IPS-15b (cell line): ENCODE results near the gene ARRDC5.
"Not testable (repeated sequence)": the region's sequence is repeated elsewhere in the genome, so short reads cannot be mapped to it uniquely, and the experiment has no call there.

ENCODE experiments used
- H3K27me3 ChIP-seq: one replicate; pipeline ENCODE4 v1.6.1; 2013; ENCODE audit warnings: low read length; ENCODE audit not compliant: control insufficient read depth, insufficient read depth
- H3K36me3 ChIP-seq: one replicate; pipeline ENCODE4 v1.6.1; 2013; ENCODE audit warnings: low read length; ENCODE audit not compliant: control insufficient read depth, insufficient read depth
- H3K4me1 ChIP-seq: one replicate; pipeline ENCODE4 v1.6.1; 2013; ENCODE audit warnings: mild to moderate bottlenecking, low read length; ENCODE audit not compliant: control insufficient read depth, insufficient read depth
- H3K4me3 ChIP-seq: one replicate; pipeline ENCODE4 v1.5.1; 2013; ENCODE audit warnings: low read depth, low read length
- H3K9ac ChIP-seq: one replicate; pipeline ENCODE4 v1.6.1; 2013; ENCODE audit warnings: low read depth, mild to moderate bottlenecking, low read length
- H3K9me3 ChIP-seq: one replicate; pipeline ENCODE4 v1.6.1; 2013; ENCODE audit warnings: mild to moderate bottlenecking, low read length; ENCODE audit not compliant: control insufficient read depth, insufficient read depth

Gene ARRDC5

GRCh38 chr19:4902796-4903195 lies at the start of gene ARRDC5:
TSS of gene ARRDC5 (minus strand) at chr19:4902896. CDS start at chr19:4902825, 71 bp downstream.
- H3K4me1 ChIP-seq: no peaks in the 10 kb centered on the region
- H3K9ac ChIP-seq: no peak within 1 kb of the TSS

GRCh38 chr19:4951656-4952055 lies 49.0 kb upstream of the ARRDC5 start:
- H3K36me3 ChIP-seq: peaks cover 45% of the 10 kb centered on the region
- H3K27me3 ChIP-seq: no peaks in the 10 kb centered on the region
- H3K4me1 ChIP-seq: no peaks in the 10 kb centered on the region
- H3K9me3 ChIP-seq: no peaks in the 10 kb centered on the region
- H3K4me3 ChIP-seq: no peak overlapping the region
- H3K9ac ChIP-seq: no peak overlapping the region

More at GRCh38 chr19:4902796-4903195, at the start of gene ARRDC5:
- Histone ChIP-seq H3K9me3 (no peaks in the 10 kb centered on the region), H3K4me3 (no peak within 1 kb of the TSS), H3K27me3 (no peaks in the 10 kb centered on the region), H3K36me3 (no peaks in the 10 kb centered on the region)

GRCh38 chr19:4950650-4951049 lies 48.0 kb upstream of the ARRDC5 start:
- not testable (repeated sequence) for H3K27me3 ChIP-seq, H3K9me3 ChIP-seq, H3K4me3 ChIP-seq, H3K9ac ChIP-seq, H3K4me1 ChIP-seq
- peaks cover 47% of the 10 kb centered on the region for H3K36me3 ChIP-seq

- H3K4me3 ChIP-seq: not testable (repeated sequence)
These were observed 39.0 kb upstream of the ARRDC5 start for GRCh38 chr19:4941638-4942169.

GRCh38 chr19:4939466-4939865 lies 36.8 kb upstream of the ARRDC5 start:
- H3K4me3 ChIP-seq: no peak overlapping the region
- H3K9ac ChIP-seq: no peak overlapping the region
- no peaks in the 10 kb centered on the region for H3K4me1 ChIP-seq
- H3K27me3 ChIP-seq: no peaks in the 10 kb centered on the region
- peaks cover 29% of the 10 kb centered on the region for H3K36me3 ChIP-seq
- no peaks in the 10 kb centered on the region for H3K9me3 ChIP-seq

More at GRCh38 chr19:4941638-4942169, 39.0 kb upstream of the ARRDC5 start:
- H3K9me3 ChIP-seq, H3K27me3 ChIP-seq, H3K9ac ChIP-seq, H3K4me1 ChIP-seq: not testable (repeated sequence)
- H3K36me3 ChIP-seq: peaks cover 26% of the 10 kb centered on the region

- not testable (repeated sequence) for H3K9me3 ChIP-seq, H3K27me3 ChIP-seq, H3K4me1 ChIP-seq, H3K9ac ChIP-seq, H3K4me3 ChIP-seq
- H3K36me3 ChIP-seq: peaks cover 26% of the 10 kb centered on the region
These were observed 35.8 kb upstream of the ARRDC5 start for GRCh38 chr19:4938461-4938860.

GRCh38 chr19:4937060-4937459 lies 34.4 kb upstream of the ARRDC5 start:
- Histone ChIP-seq H3K9ac (no peak overlapping the region), H3K4me1 (no peaks in the 10 kb centered on the region), H3K9me3 (no peaks in the 10 kb centered on the region), H3K4me3 (no peak overlapping the region), H3K27me3 (no peaks in the 10 kb centered on the region), H3K36me3 (peaks cover 30% of the 10 kb centered on the region)

- H3K4me1 ChIP-seq: no peaks in the 10 kb centered on the region
- peaks cover 31% of the 10 kb centered on the region for H3K36me3 ChIP-seq
- no peaks in the 10 kb centered on the region for H3K27me3 ChIP-seq
- no peaks in the 10 kb centered on the region for H3K9me3 ChIP-seq
- no peak overlapping the region for H3K4me3 ChIP-seq
- H3K9ac ChIP-seq: no peak overlapping the region
These were observed 32.7 kb upstream of the ARRDC5 start for GRCh38 chr19:4935444-4935843.

- H3K27me3 ChIP-seq: no peaks in the 10 kb centered on the region
- peaks cover 42% of the 10 kb centered on the region for H3K36me3 ChIP-seq
- H3K9ac ChIP-seq: no peak overlapping the region
- no peaks in the 10 kb centered on the region for H3K9me3 ChIP-seq
- no peak overlapping the region for H3K4me3 ChIP-seq
- no peaks in the 10 kb centered on the region for H3K4me1 ChIP-seq
These were observed 30.8 kb upstream of the ARRDC5 start for GRCh38 chr19:4933528-4933927.

GRCh38 chr19:4932711-4933110 lies 30.0 kb upstream of the ARRDC5 start:
- Histone ChIP-seq H3K9me3 (no peaks in the 10 kb centered on the region), H3K9ac (no peak overlapping the region), H3K27me3 (no peaks in the 10 kb centered on the region), H3K36me3 (peaks cover 42% of the 10 kb centered on the region), H3K4me3 (no peak overlapping the region), H3K4me1 (no peaks in the 10 kb centered on the region)

- Histone ChIP-seq H3K4me3 (no peak overlapping the region), H3K27me3 (no peaks in the 10 kb centered on the region), H3K9me3 (no peaks in the 10 kb centered on the region), H3K4me1 (no peaks in the 10 kb centered on the region), H3K9ac (no peak overlapping the region), H3K36me3 (peaks cover 35% of the 10 kb centered on the region)
These were observed 28.0 kb upstream of the ARRDC5 start for GRCh38 chr19:4930664-4931063.

- Histone ChIP-seq H3K27me3 (no peaks in the 10 kb centered on the region), H3K9me3 (no peaks in the 10 kb centered on the region), H3K9ac (no peak overlapping the region), H3K36me3 (peaks cover 28% of the 10 kb centered on the region), H3K4me3 (no peak overlapping the region), H3K4me1 (no peaks in the 10 kb centered on the region)
These were observed 26.5 kb upstream of the ARRDC5 start for GRCh38 chr19:4929186-4929585.
